Eye (tissue), 1 donor: Measurements from ENCODE around the gene ABCA10.

Experiments
- DNase-seq: peaks from one replicate; pipeline ENCODE4 v3.0.0-alpha.2; 2015

ABCA10 gene

DNA sequence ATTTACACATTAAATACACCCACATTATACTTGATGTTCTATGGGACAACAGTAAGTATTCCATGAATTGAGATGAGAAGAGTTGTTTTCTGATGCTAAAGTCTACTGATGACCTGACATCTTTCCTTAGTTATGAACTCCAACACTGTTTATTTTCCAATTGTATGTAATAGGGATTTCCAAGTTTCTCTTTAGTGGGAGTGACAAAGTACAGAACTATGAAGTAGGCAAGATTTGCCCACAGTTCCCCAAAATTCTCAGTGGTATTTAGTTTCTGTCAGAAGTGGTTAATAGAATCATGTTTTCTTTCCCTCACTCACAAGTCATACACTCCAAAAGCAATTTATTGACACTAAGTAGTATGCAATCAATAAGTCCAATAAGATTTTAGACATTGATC lies 64.4 kb downstream of the ABCA10 start:
- no peak for DNase-seq

- no peak for DNase-seq
These were observed 69.2 kb downstream of the ABCA10 start for GRCh38 chr17:69159418-69159817.

DNA sequence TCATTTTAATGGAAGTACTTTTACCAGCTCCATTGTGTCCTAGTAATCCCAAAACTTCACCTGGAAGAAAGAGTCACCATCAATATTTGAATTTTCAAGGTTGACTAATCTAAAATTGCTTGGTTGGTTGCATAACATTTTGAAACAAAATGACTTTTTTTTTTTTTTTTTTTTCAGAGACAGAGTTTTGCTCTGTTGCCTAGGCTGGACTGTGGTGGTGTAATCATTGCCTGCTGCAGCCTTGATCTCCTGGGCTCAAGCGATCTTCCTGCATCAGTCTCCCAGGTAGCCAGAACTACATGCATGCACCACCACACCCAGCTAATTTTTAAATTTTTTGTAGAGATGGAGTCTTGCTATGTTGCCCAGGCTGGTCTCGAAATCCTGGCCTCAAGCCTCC lies 74.4 kb downstream of the ABCA10 start:
- DNase-seq, result no peak

DNA sequence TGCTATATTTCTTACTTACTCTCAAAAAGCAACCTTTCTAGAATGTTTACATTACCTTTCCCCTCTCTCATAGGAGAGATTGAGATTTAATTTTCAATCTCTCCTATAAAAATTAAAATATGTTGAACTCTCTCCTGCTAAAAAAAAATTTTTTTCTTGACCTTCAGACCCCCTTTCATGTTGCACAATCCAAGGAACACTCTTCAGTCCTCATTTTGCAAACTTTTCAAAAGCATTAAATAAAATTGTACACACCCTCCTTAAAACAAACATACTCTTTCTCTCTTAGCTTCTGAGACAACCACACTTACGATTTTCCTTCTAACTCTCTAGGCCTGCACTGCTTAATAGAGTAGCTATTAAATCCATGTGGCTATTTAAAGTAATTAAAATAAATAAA lies 78.3 kb downstream of the ABCA10 start:
- no peak for DNase-seq

DNA sequence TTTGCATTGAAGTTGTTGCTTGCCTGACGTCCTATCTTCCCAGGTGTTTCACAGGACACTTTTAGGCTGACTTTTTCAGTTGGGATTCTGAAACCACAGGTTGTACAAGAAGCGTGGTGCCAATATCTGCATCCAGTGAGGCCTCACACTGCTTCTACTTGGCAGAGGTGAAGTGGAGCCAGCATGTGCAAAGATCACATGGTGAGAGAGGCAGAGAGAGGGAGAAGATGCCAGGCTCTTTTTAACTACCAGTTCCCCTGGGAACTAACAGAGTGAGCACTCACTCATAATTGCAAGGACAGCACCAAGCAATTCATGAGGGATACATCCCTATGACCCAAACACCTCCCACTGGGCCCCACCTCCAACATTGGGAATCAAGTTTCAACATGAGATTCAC lies 81.2 kb downstream of the ABCA10 start:
- DNase-seq, result no peak

GRCh38 chr17:69144331-69145255 lies 84.0 kb downstream of the ABCA10 start:
- no peak for DNase-seq

- DNase-seq, result no peak
These were observed 84.9 kb downstream of the ABCA10 start for GRCh38 chr17:69143683-69144231.

DNA sequence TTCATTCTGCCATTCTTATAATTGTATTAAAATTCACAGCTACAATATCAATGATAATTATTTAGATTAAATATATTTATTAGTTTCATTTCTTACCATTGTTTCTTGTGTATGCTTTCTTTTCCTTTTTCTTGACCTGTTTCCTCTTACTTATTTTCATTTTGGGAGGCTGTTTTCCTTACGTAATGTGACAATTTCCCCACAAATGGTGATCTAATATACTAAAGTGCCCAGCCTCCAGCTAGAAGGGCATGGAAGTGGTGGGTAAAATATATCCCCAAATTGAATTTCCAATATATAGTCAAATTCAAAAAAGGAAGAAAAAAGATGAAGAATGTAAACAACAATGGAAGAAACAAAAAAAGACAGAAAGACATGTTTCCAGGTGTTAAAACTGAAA lies 85.5 kb downstream of the ABCA10 start:
- no peak for DNase-seq

DNA sequence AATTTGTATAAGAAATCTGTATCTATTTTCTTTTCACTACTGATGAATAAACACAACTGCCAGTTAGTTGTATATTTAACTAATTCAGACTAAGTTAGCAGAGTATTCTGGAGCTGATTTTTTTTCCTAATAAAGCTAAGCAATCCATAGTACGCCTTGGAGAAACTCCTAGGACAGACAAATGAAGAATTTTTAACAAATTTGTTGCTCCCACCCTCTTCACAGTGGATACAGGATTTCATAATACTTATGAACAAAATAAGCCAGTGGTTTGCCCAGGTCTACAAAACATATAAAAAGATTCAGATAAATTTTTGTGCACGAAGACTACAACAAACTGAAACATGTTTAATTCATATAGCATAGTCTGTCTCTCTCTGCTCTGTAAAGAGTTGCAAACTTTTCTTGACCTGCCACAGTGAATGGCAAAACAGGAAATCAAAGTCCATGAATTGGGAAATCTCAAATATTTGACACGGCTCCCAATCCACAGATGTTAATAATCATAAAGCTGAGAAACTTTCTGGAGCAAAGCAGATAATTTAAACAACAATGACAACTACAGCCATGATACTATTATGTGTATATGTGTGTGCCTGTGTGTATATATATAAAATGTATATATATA lies 86.3 kb downstream of the ABCA10 start:
- DNase-seq, result peak; percentile 56

GRCh38 chr17:69141431-69142174 lies 87.0 kb downstream of the ABCA10 start, which contains the start of gene ABCA6:
TSS of gene ABCA6 (minus strand) at chr17:69141895. CDS start at chr17:69140703, 1,192 bp downstream.
- DNase-seq, result peak; percentile 21

GRCh38 chr17:69134112-69134511 lies 94.5 kb downstream of the ABCA10 start:
- DNase-seq, result no peak

DNA sequence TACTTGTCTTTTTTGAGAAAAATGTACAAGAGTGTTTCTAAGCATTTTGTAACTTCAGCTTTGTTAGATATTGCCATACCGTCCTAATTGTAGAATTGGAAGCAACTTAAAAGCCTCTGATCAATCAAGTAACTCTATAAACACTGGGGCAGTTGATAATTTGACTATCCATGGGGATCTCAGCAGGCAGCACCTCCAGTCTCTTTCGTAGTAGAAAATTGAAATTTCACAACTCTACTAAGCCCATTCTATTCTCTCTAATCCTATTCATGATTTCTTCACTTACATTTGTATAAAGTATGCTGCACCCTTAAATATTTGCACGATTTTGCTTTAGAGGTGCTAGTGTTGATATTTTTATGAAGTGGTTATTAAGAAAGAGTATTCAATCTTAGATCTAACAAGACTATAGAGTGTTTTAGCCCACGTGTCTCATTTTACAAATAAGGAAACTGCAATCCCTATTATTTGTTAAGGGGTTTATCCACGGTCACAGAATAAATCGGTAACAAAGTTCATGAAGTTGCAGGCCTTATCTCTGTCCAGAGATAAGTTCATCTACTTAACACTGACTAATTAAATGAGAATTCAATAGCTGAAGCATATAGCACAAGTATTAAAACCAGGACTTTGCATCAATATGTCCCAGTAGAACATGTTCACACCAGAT lies 97.9 kb downstream of the ABCA10 start:
- DNase-seq, result no peak

- no peak for DNase-seq
These were observed 105.0 kb downstream of the ABCA10 start for GRCh38 chr17:69123626-69124025.

DNA sequence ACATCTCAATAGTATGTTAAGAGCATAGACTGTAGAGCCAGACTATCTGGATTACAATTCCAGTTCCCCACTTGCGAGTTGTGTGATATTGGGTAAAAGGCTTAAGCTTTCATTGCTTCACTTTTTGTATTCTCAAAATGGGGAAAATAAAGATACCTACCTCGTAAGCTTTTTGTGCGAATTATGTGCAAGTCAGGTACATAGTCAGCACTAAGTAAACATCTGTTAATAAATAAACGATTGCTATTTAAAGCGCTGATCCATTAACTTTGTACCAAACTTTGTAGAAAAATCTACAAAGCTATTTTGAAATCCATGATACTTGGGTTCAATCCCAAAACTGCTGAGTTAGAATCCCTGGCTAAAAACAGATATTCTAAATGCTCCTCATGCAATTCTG lies 106.6 kb downstream of the ABCA10 start:
- DNase-seq, result no peak

DNA sequence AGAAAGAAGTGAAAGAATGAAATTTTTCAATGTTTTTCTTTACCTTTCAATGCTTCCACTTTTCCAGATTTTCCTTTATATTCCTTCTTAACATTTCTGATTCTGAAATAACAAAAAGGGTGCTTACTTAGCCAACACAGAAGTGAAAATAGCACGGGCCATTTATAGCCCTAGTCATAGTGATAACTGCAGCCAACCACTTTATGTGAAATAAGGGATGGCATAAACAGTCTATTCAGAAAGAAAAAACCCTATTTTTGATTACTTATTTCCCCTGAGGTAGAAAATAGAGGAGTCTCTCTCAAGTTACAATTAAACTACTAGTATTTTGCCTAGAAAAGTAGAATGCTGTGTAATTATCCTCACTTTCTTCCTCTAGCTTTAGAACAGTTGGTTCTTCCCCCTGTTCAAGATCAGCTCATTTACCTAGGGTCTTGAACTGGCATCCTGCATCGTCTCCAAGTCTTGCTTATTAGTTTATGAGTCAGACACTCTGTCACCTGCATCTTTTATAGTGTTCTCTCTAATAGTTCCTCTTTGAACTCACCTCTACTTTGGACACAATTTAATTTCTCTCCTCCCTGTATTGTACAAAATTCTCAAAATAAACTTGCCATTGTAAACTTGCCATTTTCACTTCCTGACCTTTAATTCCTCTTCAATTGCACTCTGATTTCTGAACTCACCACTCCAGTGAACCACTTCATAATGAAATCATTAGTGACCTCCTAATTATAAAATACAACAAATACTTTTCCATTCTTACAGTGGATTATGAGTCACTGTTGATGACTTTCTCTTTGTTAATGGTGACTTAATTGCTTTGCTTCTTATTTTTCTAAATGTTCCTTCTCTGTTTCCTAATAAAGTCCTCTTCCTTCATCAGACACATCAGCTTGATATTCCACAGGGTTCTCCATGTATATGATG lies 110.5 kb downstream of the ABCA10 start:
- DNase-seq, result no peak

GRCh38 chr17:69111794-69112193 lies 116.8 kb downstream of the ABCA10 start:
- DNase-seq, result no peak

GRCh38 chr17:69105907-69106730 lies 122.5 kb downstream of the ABCA10 start:
- DNase-seq, result no peak

DNA sequence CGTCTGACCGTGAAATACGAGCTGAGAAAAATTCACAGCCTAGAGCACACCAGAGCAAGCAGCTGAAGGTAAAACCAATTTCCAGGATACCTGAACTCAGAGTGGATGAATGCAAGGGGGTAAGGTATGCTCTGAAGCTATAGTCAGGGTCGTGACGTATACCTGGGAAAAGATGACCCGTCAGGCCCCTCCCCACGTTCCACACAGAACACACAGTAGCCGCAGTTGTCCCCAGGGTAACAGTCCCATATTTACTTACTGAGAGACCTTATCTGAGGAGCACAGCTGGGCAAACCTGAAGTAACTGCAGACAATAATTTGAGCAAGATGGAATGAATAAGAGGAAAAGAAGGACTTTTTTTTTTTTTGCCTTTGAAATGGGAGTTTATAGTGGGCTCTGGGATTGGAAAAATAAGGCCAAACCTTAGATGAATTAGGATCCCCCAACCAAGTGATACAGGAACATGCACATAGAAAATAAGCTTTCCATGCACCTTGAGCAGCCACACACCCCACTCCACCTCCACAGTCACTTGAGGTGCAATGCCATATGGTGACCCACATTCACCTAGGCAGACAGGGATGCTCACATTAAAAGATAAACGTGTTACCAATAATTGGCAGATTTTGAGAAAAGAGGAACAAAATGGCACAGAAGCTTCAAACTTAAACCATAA lies 124.9 kb downstream of the ABCA10 start:
- DNase-seq, result no peak

DNA sequence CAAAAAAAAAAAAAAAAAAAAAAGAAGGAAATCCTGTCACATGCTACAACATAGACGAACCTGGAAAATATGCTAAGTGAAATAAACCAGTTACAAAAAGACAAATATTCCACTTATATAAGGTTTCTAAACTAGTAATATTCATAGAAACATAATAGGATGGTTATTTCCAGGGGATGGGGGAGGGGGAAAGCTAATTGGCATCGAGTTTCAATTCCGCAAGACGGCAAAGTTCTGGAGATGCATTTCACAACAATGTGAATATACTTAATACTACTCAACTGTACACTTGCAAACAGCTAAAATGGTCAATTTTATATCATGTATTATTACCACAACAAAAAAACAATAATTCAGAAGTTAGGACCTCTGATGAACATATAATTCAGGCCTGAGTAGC lies 130.0 kb downstream of the ABCA10 start:
- no peak for DNase-seq
